ENCODE results near the gene ARMC7. TPM values are rescaled to one million over a fixed set of nuclear protein-coding genes. Genes with fewer than 3 reads are reported as not detected.
"Not testable (repeated sequence)": the region's sequence is repeated elsewhere in the genome, so short reads cannot be mapped to it uniquely, and the experiment has no call there.

The ARMC7 gene
- total RNA-seq, 2 experiments from 2014 or later, result 6.5 to 8.2 TPM

- Mint-ChIP-seq H3K4me1 (ENCODE audit: low read depth) (peaks cover 37% of the 10 kb centered on the region), H3K27me3 (no peaks in the 10 kb centered on the region), H3K36me3 (peaks cover 13% of the 10 kb centered on the region), H3K27ac (peak overlapping the region; percentile 9), H3K9me3 (no peaks in the 10 kb centered on the region), H3K4me3 (no peak overlapping the region)
- intact Hi-C loops (cut with micrococcal nuclease), result loop anchor here (5.0 kb wide), 1 partner anchor 84 kb away; the partner anchor contains the start of gene JPT1
- CTCF ChIA-PET, result interaction anchor here (0.6 to 2.2 kb wide), 6 partner anchors 9 to 1342 kb away, joined by 3 to 11 read pairs (median 6); no protein-coding TSS in a partner anchor
- POLR2A ChIA-PET, result no interaction called here
- no peak for DNase-seq
These were observed 41.0 kb upstream of the ARMC7 start for GRCh38 chr17:75068750-75069149.

- Mint-ChIP-seq H3K4me3 (no peak overlapping the region), H3K9me3 (no peaks in the 10 kb centered on the region)
- POLR2A ChIA-PET, result interaction anchor here (1.0 kb wide), 1 partner anchor 193 kb away, joined by 5 read pairs; no protein-coding TSS in a partner anchor
These were observed 40.0 kb upstream of the ARMC7 start for GRCh38 chr17:75069783-75070182.

GRCh38 chr17:75071478-75072271 is 38.1 kb upstream of the ARMC7 start:
- peaks cover 13% of the 10 kb centered on the region for H3K4me1 Mint-ChIP-seq (ENCODE audit: low read depth)
- CTCF ChIA-PET, result interaction anchor here (0.7 to 2.0 kb wide), 3 partner anchors 34 to 89 kb away, joined by 3 to 9 read pairs (median 3); no protein-coding TSS in a partner anchor
- POLR2A ChIA-PET; H3K36me3 Mint-ChIP-seq; H3K9me3 Mint-ChIP-seq; H3K4me3 Mint-ChIP-seq; DNase-seq; H3K27ac Mint-ChIP-seq; H3K27me3 Mint-ChIP-seq; intact Hi-C loops (cut with micrococcal nuclease): not testable (repeated sequence)

More at GRCh38 chr17:75069783-75070182, 40.0 kb upstream of the ARMC7 start:
- peaks cover 32% of the 10 kb centered on the region for H3K4me1 Mint-ChIP-seq (ENCODE audit: low read depth)
- CTCF ChIA-PET, result interaction anchor here (0.9 to 2.0 kb wide), 6 partner anchors 10 to 132 kb away, joined by 3 to 9 read pairs (median 3); no protein-coding TSS in a partner anchor
- H3K36me3 Mint-ChIP-seq, result peaks cover 4% of the 10 kb centered on the region
- no peak for DNase-seq
- intact Hi-C loops (cut with micrococcal nuclease), result loop anchor here (5.0 kb wide), 1 partner anchor 83 kb away; the partner anchor contains the start of gene JPT1
- no peak overlapping the region for H3K27ac Mint-ChIP-seq
- no peaks in the 10 kb centered on the region for H3K27me3 Mint-ChIP-seq

GRCh38 chr17:75072909-75073308 is 36.9 kb upstream of the ARMC7 start:
- H3K36me3 Mint-ChIP-seq; H3K4me3 Mint-ChIP-seq; H3K9me3 Mint-ChIP-seq; H3K27me3 Mint-ChIP-seq; POLR2A ChIA-PET; H3K27ac Mint-ChIP-seq; intact Hi-C loops (cut with micrococcal nuclease); DNase-seq: not testable (repeated sequence)
- CTCF ChIA-PET, result interaction anchor here (0.9 to 1.1 kb wide), 2 partner anchors 33 to 41 kb away, joined by 3 to 4 read pairs; no protein-coding TSS in a partner anchor
- peaks cover 13% of the 10 kb centered on the region for H3K4me1 Mint-ChIP-seq (ENCODE audit: low read depth)

DNA sequence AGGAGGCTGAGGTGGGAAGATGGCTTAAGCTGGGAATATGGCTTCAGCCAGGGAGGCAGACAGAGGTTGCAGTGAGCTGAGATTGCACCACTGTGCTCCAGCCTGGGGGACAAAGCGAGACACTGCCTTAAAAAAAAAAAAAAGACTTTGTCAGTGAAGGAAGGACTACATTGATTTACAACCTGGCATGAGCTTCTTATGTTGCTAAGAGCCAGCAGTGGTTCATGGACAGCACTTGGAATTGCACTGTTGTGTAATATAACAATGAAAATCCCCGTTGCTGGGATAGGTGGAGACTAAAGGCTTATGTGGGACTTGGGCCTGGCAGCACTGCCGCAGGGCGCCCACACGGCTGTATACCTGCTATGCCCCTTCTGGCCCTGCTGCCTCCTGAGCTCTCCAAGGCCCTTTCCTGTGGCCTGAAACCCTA is 36.1 kb upstream of the ARMC7 start:
- peaks cover 16% of the 10 kb centered on the region for H3K4me1 Mint-ChIP-seq (ENCODE audit: low read depth)
- H3K36me3 Mint-ChIP-seq, result no peaks in the 10 kb centered on the region
- H3K27me3 Mint-ChIP-seq, result no peaks in the 10 kb centered on the region
- ChIA-PET POLR2A (no interaction called here), CTCF (interaction anchor here (1.1 to 1.6 kb wide), 3 partner anchors 40 to 128 kb away, joined by 4 to 5 read pairs (median 4); partner anchors contain the start of gene NT5C)
- no peaks in the 10 kb centered on the region for H3K9me3 Mint-ChIP-seq
- no peak overlapping the region for H3K4me3 Mint-ChIP-seq
- no peak for DNase-seq
- no peak overlapping the region for H3K27ac Mint-ChIP-seq
- intact Hi-C loops (cut with micrococcal nuclease), result no loop called here

DNA sequence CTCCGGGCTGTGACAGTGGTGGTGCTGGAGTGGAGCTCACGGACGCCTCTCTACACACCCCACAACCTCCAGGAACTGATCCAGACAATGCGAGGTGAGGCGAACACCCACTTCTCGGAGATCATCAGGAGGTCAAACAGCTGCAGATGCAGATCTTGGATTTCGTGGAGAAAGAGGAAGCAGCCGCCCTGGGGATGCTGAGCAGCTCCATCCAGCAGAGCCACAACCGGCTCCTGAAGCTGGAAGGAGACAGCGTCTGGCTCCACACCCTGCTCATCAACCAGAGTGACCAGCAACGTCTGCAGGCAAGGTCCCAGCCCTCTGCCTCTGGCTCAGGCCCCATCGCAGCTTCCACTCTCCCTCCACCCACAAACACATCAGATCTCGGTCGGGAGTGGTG is 35.2 kb upstream of the ARMC7 start:
- peaks cover 22% of the 10 kb centered on the region for H3K4me1 Mint-ChIP-seq (ENCODE audit: low read depth)
- no peak for DNase-seq
- no peaks in the 10 kb centered on the region for H3K9me3 Mint-ChIP-seq
- H3K36me3 Mint-ChIP-seq, result no peaks in the 10 kb centered on the region
- CTCF ChIA-PET, result interaction anchor here (1.3 to 1.6 kb wide), 2 partner anchors 57 to 127 kb away, joined by 4 to 5 read pairs; partner anchors contain the start of gene NT5C
- H3K4me3 Mint-ChIP-seq, result no peak overlapping the region
- POLR2A ChIA-PET, result no interaction called here
- no peaks in the 10 kb centered on the region for H3K27me3 Mint-ChIP-seq
- H3K27ac Mint-ChIP-seq, result no peak overlapping the region
- intact Hi-C loops (cut with micrococcal nuclease), result no loop called here

GRCh38 chr17:75075597-75076336 is 34.0 kb upstream of the ARMC7 start:
- Mint-ChIP-seq H3K9me3 (no peaks in the 10 kb centered on the region), H3K4me3 (no peak overlapping the region), H3K36me3 (no peaks in the 10 kb centered on the region), H3K27me3 (no peaks in the 10 kb centered on the region), H3K4me1 (ENCODE audit: low read depth) (peaks cover 25% of the 10 kb centered on the region), H3K27ac (no peak overlapping the region)
- POLR2A ChIA-PET, result no interaction called here
- CTCF ChIA-PET, result interaction anchor here (1.4 to 2.1 kb wide), 2 partner anchors 12 to 39 kb away, joined by 3 to 7 read pairs; partner anchors contain the start of gene SLC16A5
- no peak for DNase-seq
- intact Hi-C loops (cut with micrococcal nuclease), result loop anchor here (5.0 kb wide), 1 partner anchor 37 kb away; no protein-coding TSS in a partner anchor

- Mint-ChIP-seq H3K9me3 (no peaks in the 10 kb centered on the region), H3K27ac (peak overlapping the region; percentile 13), H3K36me3 (no peaks in the 10 kb centered on the region), H3K27me3 (no peaks in the 10 kb centered on the region), H3K4me3 (peak overlapping the region; percentile 59), H3K4me1 (ENCODE audit: low read depth) (peaks cover 25% of the 10 kb centered on the region)
- no peak for DNase-seq
- POLR2A ChIA-PET, result no interaction called here
- CTCF ChIA-PET, result interaction anchor here (1.4 to 2.1 kb wide), 2 partner anchors 11 to 37 kb away, joined by 3 to 7 read pairs; partner anchors contain the start of gene SLC16A5
- intact Hi-C loops (cut with micrococcal nuclease), result loop anchor here (5.0 kb wide), 1 partner anchor 35 kb away; no protein-coding TSS in a partner anchor
These were observed 32.7 kb upstream of the ARMC7 start for GRCh38 chr17:75077072-75077495.

DNA sequence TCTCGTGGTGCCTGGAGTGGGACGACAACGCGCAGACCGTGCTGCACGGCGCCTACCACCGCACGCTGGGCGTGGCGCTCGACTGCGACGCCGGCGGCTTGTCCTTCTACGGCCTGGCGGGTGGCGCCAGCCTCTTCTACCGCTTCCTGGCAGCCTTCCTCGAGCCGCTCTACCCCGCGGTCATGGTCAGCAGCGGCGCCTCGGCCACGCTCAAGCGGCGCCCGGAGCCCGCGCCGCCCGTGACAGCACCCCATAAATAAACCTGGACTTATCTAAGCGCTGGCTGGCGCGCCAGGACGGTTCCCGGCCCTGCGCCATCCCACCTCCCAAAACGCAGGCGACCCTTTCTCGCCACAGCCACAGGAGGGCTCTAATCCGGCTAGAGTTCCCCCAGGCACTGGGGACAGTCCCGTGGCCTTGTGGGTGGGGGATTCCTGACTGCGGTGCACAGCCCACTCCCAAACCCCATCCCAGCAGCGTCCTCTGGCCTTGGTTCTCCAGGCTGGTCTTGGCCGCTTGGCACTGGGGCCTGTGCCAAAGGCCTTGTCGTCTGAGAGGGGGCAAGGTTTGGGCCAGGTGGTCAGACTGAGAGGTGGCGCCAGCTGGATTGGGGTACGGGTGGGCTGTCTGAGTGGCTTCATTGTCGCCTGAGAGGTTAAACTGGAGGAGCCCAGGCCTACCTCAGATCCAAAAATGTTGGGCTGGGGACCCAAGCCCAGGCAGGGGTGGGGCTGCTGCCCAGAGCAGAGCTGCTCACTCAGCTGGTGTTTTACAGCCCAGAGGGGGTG is 32.1 kb upstream of the ARMC7 start:
- DNase-seq, result peak; percentile 67
- H3K4me3 Mint-ChIP-seq, result peak overlapping the region; percentile 59
- CTCF ChIA-PET, result interaction anchor here (1.4 to 1.9 kb wide), 3 partner anchors 10 to 116 kb away, joined by 3 to 9 read pairs (median 8); partner anchors contain the start of gene SLC16A5
- POLR2A ChIA-PET, result interaction anchor here (1.0 kb wide), 1 partner anchor 53 kb away, joined by 4 read pairs; no protein-coding TSS in a partner anchor
- H3K27me3 Mint-ChIP-seq, result no peaks in the 10 kb centered on the region
- peaks cover 25% of the 10 kb centered on the region for H3K4me1 Mint-ChIP-seq (ENCODE audit: low read depth)
- intact Hi-C loops (cut with micrococcal nuclease), result loop anchor here (5.0 kb wide), 1 partner anchor 35 kb away; no protein-coding TSS in a partner anchor
- no peaks in the 10 kb centered on the region for H3K36me3 Mint-ChIP-seq
- no peaks in the 10 kb centered on the region for H3K9me3 Mint-ChIP-seq
- peak overlapping the region; percentile 28 for H3K27ac Mint-ChIP-seq

DNA sequence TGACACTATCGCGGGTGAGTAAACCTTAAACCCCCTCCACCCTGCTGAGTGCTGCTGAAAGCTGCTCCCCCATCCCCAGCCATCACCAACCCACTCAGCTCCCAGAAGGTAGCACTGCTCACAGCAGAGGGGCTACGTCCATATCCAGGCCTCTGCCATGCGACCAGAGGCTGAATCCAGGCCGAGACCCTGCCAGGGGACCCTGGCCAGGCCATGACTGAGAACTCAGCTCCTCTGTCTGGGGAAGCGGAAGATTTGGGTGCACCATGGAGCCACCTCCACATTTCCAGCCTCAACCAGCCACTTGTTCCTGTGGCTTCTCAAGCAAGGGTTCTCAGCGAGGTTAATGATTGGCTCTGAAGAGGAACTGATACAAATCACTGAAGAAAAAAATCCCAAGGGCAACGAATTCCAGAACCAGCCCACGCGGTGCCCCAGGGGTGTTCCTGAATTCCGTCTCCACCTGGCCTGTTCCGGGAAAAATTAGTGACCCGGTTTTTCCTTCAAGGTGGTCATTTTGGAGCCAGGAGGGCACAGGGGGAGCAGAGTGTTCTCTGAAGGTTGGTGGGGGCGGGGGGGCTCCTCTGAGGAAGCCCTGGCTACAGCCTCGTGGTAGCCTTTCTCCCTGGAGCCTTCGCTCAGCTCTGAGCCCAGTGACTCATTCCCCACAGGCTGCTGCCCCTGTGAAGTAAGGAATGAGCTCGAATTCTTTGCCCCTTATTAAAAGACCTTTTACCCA is 31.3 kb upstream of the ARMC7 start:
- H3K4me3 Mint-ChIP-seq, result no peak overlapping the region
- DNase-seq, result peak; percentile 33
- ChIA-PET CTCF (interaction anchor here (1.4 to 1.9 kb wide), 3 partner anchors 11 to 117 kb away, joined by 6 to 9 read pairs (median 8); no protein-coding TSS in a partner anchor), POLR2A (interaction anchor here (1.0 kb wide), 1 partner anchor 52 kb away, joined by 4 read pairs; no protein-coding TSS in a partner anchor)
- H3K36me3 Mint-ChIP-seq, result no peaks in the 10 kb centered on the region
- no peaks in the 10 kb centered on the region for H3K9me3 Mint-ChIP-seq
- intact Hi-C loops (cut with micrococcal nuclease), result loop anchor here (5.0 kb wide), 1 partner anchor 34 kb away; no protein-coding TSS in a partner anchor
- H3K4me1 Mint-ChIP-seq (ENCODE audit: low read depth), result peaks cover 25% of the 10 kb centered on the region
- H3K27ac Mint-ChIP-seq, result peak overlapping the region; percentile 28
- no peaks in the 10 kb centered on the region for H3K27me3 Mint-ChIP-seq

Measured in activated CD4-positive, alpha-beta memory T cell treated with anti-CD3 and anti-CD28 coated beads for 36 hours (primary cell).